ENCODE data around the gene SRRM3.
"Not testable (repeated sequence)": the region's sequence is repeated elsewhere in the genome, so short reads cannot be mapped to it uniquely, and the experiment has no call there.

Gene SRRM3

GRCh38 chr7:76280408-76280807 is 78.7 kb downstream of the SRRM3 start:
- in situ Hi-C loops (cut with MboI; ENCODE audit: low pct_unique_long_range_greater_than_20kb, low sequenced_read_pairs): no loop called here
- no peak for DNase-seq

GRCh38 chr7:76281006-76281705 is 79.5 kb downstream of the SRRM3 start:
- in situ Hi-C loops (cut with MboI; ENCODE audit: low pct_unique_long_range_greater_than_20kb, low sequenced_read_pairs): no loop called here
- no peak for DNase-seq

- in situ Hi-C loops (cut with MboI; ENCODE audit: low pct_unique_long_range_greater_than_20kb, low sequenced_read_pairs): no loop called here
- no peak for DNase-seq
Measured at GRCh38 chr7:76281706-76282343, 80.1 kb downstream of the SRRM3 start.

- DNase-seq: no peak
- in situ Hi-C loops (cut with MboI; ENCODE audit: low pct_unique_long_range_greater_than_20kb, low sequenced_read_pairs): no loop called here
Measured at GRCh38 chr7:76282344-76283253, 80.9 kb downstream of the SRRM3 start.

- DNase-seq: no peak
- in situ Hi-C loops (cut with MboI; ENCODE audit: low pct_unique_long_range_greater_than_20kb, low sequenced_read_pairs): no loop called here
Measured at GRCh38 chr7:76283254-76284159, 81.8 kb downstream of the SRRM3 start.

GRCh38 chr7:76285604-76286374 is 84.1 kb downstream of the SRRM3 start:
- DNase-seq: no peak
- in situ Hi-C loops (cut with MboI; ENCODE audit: low pct_unique_long_range_greater_than_20kb, low sequenced_read_pairs): no loop called here

- in situ Hi-C loops (cut with MboI; ENCODE audit: low pct_unique_long_range_greater_than_20kb, low sequenced_read_pairs): no loop called here
- no peak for DNase-seq
Measured at GRCh38 chr7:76286842-76287403, 85.2 kb downstream of the SRRM3 start.

GRCh38 chr7:76290847-76291350 is 89.2 kb downstream of the SRRM3 start:
- DNase-seq; in situ Hi-C loops (cut with MboI; ENCODE audit: low pct_unique_long_range_greater_than_20kb, low sequenced_read_pairs): not testable (repeated sequence)

- peak; percentile 99 for DNase-seq
Measured at GRCh38 chr7:76291351-76292212, 89.9 kb downstream of the SRRM3 start.

GRCh38 chr7:76292213-76292573 is 90.5 kb downstream of the SRRM3 start:
- in situ Hi-C loops (cut with MboI; ENCODE audit: low pct_unique_long_range_greater_than_20kb, low sequenced_read_pairs): no loop called here
- peak; percentile 86 for DNase-seq

More at GRCh38 chr7:76291351-76292212, 89.9 kb downstream of the SRRM3 start:
- in situ Hi-C loops (cut with MboI; ENCODE audit: low pct_unique_long_range_greater_than_20kb, low sequenced_read_pairs): no loop called here

GRCh38 chr7:76292911-76293310 is 91.2 kb downstream of the SRRM3 start:
- DNase-seq; in situ Hi-C loops (cut with MboI; ENCODE audit: low pct_unique_long_range_greater_than_20kb, low sequenced_read_pairs): not testable (repeated sequence)

GRCh38 chr7:76293407-76293901 is 91.8 kb downstream of the SRRM3 start:
- no peak for DNase-seq
- in situ Hi-C loops (cut with MboI; ENCODE audit: low pct_unique_long_range_greater_than_20kb, low sequenced_read_pairs): no loop called here

- DNase-seq: peak; percentile 46
- in situ Hi-C loops (cut with MboI; ENCODE audit: low pct_unique_long_range_greater_than_20kb, low sequenced_read_pairs): no loop called here
Measured at GRCh38 chr7:76294344-76295024, 92.8 kb downstream of the SRRM3 start.

GRCh38 chr7:76296743-76297740 is 95.3 kb downstream of the SRRM3 start:
- DNase-seq: no peak
- in situ Hi-C loops (cut with MboI; ENCODE audit: low pct_unique_long_range_greater_than_20kb, low sequenced_read_pairs): no loop called here

- no peak for DNase-seq
- in situ Hi-C loops (cut with MboI; ENCODE audit: low pct_unique_long_range_greater_than_20kb, low sequenced_read_pairs): no loop called here
Measured at GRCh38 chr7:76300166-76300731, 98.6 kb downstream of the SRRM3 start.
